Subcutaneous adipose tissue (tissue), 4 donors: Measurements from ENCODE around the gene FRRS1. TPM values are rescaled to one million over a fixed set of nuclear protein-coding genes. Genes with fewer than 3 reads are reported as not detected.

Experiments
- total RNA-seq, 4 donors: library from RNA; depleted of rRNA; stranded (reverse); fragments of >200 nt; gene quantifications; one replicate each; pipeline ENCODE4 v1.1.0, GENCODE V29; 2016
- TF ChIP-seq, protein P1 (sequence below): fragments of 450-650 bp; IDR thresholded peaks from one replicate; pipeline ENCODE4 v1.5.1; 2016; ENCODE audit warnings: low read depth, mild to moderate bottlenecking, control low read depth, antibody characterized with exemption, moderate library complexity

The FRRS1 gene, protein sequence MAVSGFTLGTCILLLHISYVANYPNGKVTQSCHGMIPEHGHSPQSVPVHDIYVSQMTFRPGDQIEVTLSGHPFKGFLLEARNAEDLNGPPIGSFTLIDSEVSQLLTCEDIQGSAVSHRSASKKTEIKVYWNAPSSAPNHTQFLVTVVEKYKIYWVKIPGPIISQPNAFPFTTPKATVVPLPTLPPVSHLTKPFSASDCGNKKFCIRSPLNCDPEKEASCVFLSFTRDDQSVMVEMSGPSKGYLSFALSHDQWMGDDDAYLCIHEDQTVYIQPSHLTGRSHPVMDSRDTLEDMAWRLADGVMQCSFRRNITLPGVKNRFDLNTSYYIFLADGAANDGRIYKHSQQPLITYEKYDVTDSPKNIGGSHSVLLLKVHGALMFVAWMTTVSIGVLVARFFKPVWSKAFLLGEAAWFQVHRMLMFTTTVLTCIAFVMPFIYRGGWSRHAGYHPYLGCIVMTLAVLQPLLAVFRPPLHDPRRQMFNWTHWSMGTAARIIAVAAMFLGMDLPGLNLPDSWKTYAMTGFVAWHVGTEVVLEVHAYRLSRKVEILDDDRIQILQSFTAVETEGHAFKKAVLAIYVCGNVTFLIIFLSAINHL
- 10 to 100 TPM in 2 of 4 donors, 1 to 10 TPM in 2; 2.4 to 31.4 (median 8.7) TPM for total RNA-seq

DNA sequence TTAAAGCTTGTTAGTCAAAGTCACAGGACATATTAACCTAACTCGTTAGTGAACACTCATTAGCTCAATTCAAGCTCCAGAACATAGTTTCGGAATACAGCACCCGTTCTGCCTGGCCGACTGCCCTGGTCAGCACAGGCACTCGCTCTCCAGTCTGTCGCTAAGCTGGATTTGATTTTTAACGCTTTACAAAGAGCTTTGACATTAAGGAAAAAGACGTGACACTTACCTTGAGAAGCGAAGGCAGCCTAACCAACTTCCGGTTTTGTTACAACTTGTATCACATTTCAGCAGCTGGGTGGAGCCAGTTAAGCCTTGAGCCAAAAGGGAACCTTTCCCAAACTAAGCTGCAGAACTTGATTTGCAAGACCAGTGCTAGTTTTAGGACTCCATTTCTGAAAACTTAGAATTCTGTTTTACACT is at the start of gene FRRS1:
TSS of gene FRRS1 (minus strand) at position 258 of the 423 bp plus-strand sequence. CDS start 17,867 bp downstream, outside the sequence.
- TF ChIP-seq, protein P1, sequence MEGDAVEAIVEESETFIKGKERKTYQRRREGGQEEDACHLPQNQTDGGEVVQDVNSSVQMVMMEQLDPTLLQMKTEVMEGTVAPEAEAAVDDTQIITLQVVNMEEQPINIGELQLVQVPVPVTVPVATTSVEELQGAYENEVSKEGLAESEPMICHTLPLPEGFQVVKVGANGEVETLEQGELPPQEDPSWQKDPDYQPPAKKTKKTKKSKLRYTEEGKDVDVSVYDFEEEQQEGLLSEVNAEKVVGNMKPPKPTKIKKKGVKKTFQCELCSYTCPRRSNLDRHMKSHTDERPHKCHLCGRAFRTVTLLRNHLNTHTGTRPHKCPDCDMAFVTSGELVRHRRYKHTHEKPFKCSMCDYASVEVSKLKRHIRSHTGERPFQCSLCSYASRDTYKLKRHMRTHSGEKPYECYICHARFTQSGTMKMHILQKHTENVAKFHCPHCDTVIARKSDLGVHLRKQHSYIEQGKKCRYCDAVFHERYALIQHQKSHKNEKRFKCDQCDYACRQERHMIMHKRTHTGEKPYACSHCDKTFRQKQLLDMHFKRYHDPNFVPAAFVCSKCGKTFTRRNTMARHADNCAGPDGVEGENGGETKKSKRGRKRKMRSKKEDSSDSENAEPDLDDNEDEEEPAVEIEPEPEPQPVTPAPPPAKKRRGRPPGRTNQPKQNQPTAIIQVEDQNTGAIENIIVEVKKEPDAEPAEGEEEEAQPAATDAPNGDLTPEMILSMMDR: no peak

DNA sequence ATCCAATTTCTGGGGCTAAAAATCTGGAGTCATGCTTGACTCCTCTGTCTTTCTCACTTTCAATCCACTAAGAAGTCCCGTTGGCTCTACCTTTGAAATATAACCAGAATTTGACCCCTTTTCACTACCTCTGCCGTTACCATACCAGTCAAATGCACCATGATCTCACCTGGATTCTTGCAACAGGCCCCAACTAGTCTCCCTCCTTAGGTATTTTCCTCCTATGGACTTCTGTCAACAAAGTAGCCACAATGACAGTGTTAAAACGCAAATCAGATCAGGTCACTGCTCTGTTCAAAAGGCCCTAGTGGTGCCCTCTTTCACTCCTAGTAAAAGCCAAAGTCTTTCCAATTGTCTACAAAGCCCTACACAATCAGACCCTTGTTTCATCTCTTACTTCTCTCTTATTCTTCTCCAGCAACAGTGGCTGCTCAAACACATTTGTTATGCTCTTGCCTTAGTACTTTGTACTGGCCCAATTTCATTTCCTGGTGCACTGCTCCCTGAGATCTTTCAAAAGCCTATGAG is 48.0 kb upstream of the FRRS1 start:
- TF ChIP-seq, protein P1: no peak

DNA sequence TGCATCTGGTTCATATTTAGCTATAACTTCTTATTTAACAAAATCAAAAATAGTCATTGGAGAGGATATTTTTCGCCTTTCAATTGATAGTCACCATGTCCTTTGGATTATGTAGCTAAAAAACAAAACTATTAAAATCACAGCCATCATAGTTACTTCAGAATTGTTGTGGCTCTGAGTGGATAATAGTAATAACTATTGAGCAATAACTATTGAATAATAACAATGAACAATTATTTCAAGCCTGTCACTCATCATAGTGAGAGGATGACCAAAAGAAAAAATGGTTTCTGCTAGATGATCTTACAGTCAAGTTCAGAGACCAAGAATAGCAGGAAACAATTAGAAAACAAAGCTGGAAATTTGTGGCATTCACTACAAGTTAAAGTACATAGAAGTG is 45.3 kb upstream of the FRRS1 start:
- TF ChIP-seq, protein P1: no peak

DNA sequence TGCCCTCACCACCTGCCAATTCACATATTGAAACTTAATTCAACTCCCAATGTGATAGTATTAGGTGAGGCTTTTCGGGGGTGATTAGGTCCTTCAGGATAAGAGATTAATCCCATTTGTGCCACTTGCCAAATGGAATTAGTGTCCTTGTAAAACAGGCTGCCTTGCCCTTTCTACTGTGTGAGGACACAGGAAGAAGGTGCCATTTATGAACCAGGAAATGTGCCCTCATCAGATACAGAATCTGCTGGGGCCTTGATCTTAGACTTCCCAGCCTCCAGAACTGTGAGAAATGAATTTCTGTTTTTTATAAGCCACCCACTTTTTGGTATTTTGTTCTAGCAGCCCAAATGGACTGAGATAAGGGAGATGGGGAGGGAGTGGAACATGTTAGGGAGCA is 44.6 kb upstream of the FRRS1 start:
- TF ChIP-seq, protein P1: no peak

DNA sequence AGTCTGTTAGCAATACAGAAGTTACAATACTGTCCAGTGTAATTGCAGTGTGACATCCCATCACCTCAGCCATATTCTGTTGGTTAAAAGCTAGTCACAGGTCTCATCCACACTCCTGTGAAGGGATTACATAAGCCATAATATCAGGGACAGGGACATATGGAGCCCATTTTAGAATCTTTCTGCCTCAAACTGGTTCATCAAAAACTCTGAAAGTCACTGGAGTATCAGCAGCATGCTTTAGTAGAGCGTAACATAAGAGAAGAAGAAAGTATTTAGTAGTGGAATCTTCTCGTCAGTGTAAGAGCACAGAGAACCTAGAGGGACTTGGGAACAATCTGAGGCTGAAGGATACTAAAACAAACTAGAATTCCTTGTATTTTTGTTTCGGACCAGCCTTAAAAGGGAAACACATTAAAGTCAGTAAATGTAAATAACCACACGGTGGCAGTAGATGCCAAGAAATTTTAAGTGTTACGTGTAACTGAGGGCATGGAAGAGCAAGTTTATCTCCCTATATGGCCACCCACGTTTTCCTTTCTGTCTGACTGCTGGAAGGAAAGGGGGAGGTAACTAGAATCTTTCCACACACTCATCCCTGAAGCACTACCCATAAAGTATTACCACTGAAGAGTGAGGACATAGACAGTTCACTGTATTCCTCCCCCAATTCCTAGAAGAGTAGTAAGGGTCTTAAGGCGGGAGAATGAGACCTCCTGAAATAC is 42.1 kb upstream of the FRRS1 start:
- TF ChIP-seq, protein P1: no peak

DNA sequence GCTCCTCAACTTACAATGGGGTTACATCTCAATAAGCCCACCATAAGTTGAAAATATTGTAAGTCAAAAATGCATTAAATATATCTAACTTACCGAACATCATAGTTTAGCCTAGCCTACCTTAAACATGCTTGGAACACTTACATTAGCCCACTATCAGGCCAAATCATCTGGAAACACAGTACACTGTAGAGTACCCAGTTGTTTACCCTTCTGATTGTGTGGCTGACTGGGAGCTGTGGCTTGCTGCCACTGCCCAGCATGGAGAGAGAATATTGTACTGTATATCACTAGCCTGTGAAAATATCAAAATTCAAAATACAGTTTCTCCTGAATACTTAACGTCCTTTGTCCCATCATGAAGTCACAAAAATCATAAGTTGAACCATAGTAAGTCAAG is 40.4 kb upstream of the FRRS1 start:
- TF ChIP-seq, protein P1: no peak

DNA sequence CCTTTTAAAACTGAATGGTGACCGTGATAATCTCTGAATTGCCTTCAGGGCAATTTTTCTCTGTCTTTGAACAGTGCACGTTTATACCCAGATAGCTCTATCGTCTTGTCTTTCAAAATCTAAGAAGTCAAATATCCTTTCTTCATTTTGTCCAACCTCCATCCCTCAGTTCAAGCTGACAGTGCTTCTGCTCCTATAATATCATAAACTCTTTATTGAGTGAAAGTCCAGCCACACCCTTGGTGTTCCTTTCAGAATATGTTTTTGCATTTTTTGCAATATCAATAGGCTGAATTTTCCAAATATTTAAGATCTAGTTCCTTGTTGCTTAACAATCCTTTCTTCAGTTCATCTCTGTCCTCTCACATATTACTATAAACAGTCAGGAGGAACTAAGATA is 35.1 kb upstream of the FRRS1 start:
- TF ChIP-seq, protein P1: no peak
